Hepatocyte (in vitro differentiated cells): ENCODE results near the gene SH3PXD2A. TPM values are rescaled to one million over a fixed set of nuclear protein-coding genes. Genes with fewer than 3 reads are reported as not detected.

Experiments used
- DNase-seq: peaks from one replicate; pipeline ENCODE4 v3.0.0-alpha.2; 2016; ENCODE audit warnings: low spot score
- H2AFZ ChIP-seq: fragments of 200-600 bp; sonication (generic); 2 replicates; pipeline ENCODE4 v1.6.0; 2016; ENCODE audit warnings: antibody characterized with exemption, mild to moderate bottlenecking
- H3K27ac ChIP-seq: fragments of 200-600 bp; sonication (generic); 2 replicates; pipeline ENCODE4 v1.5.1; 2016; ENCODE audit warnings: mild to moderate bottlenecking
- H3K27me3 ChIP-seq: fragments of 200-600 bp; sonication (generic); 2 replicates; pipeline ENCODE4 v1.6.1; 2016
- H3K36me3 ChIP-seq: fragments of 200-600 bp; sonication (generic); replicated peaks from 2 replicates; pipeline ENCODE4 v1.5.1; 2016; ENCODE audit warnings: low read depth; ENCODE audit not compliant: insufficient read depth
- H3K4me1 ChIP-seq: fragments of 200-600 bp; sonication (generic); 2 replicates; pipeline ENCODE4 v1.5.1; 2016; ENCODE audit warnings: mild to moderate bottlenecking, moderate library complexity; ENCODE audit not compliant: insufficient read depth
- H3K4me2 ChIP-seq: fragments of 200-600 bp; sonication (generic); 2 replicates; pipeline ENCODE4 v1.6.0; 2016
- H3K4me3 ChIP-seq: fragments of 200-600 bp; sonication (generic); 2 replicates; pipeline ENCODE4 v1.5.1; 2016; ENCODE audit warnings: mild to moderate bottlenecking
- H3K79me2 ChIP-seq: fragments of 200-600 bp; sonication (generic); 2 replicates; pipeline ENCODE4 v1.6.0; 2017; ENCODE audit warnings: mild to moderate bottlenecking
- H3K9me2 ChIP-seq: fragments of 200-600 bp; sonication (generic); replicated peaks from 2 replicates; pipeline ENCODE4 v1.6.0; 2017; ENCODE audit warnings: mild to moderate bottlenecking; ENCODE audit not compliant: insufficient read depth
- H3K9me3 ChIP-seq: fragments of 200-600 bp; sonication (generic); 2 replicates; pipeline ENCODE4 v1.5.1; 2016; ENCODE audit warnings: low read depth, mild to moderate bottlenecking
- H4K20me1 ChIP-seq: fragments of 200-600 bp; sonication (generic); 2 replicates; pipeline ENCODE4 v1.6.0; 2016; ENCODE audit warnings: mild to moderate bottlenecking; ENCODE audit not compliant: insufficient read depth, poor library complexity, severe bottlenecking
- EZH2 ChIP-seq: fragments of 200-600 bp; sonication (generic); IDR thresholded peaks from 2 replicates; pipeline ENCODE4 v1.6.1; 2016; ENCODE audit warnings: antibody characterized with exemption, mild to moderate bottlenecking, borderline replicate concordance
- EZH2phosphoT487 ChIP-seq: fragments of 200-600 bp; sonication (generic); IDR thresholded peaks from one replicate; pipeline ENCODE4 v1.6.1; 2018; ENCODE audit warnings: antibody characterized with exemption, mild to moderate bottlenecking, low read depth, moderate library complexity; ENCODE audit not compliant: unreplicated experiment, severe bottlenecking
- WGBS: methylation state at CpG from one replicate; pipeline ENCODE4 v1.1.6; 2016; ENCODE audit warnings: low lambda C conversion rate; ENCODE audit errors: missing lambda C conversion rate; 5-methylcytosine and 5-hydroxymethylcytosine counted together
- polyA plus RNA-seq: library from polyadenylated mRNA; unstranded; fragments of >200 nt; fragmentation: Nextera tagmentation; extraction: Ambion mirVana; gene quantifications from 2 replicates; pipeline ENCODE4 v1.2.1, GENCODE V29; 2016
- total RNA-seq: library from RNA; depleted of rRNA; stranded (reverse); fragments of >200 nt; gene quantifications from 2 replicates; pipeline ENCODE4 v1.2.3, GENCODE V29; 2014
- TF ChIP-seq, protein P1 (sequence below): fragments of 200-600 bp; sonication (generic); IDR thresholded peaks from 2 replicates; pipeline ENCODE4 v1.5.1; 2016; ENCODE audit warnings: antibody characterized with exemption, mild to moderate bottlenecking; ENCODE audit not compliant: poor library complexity

SH3PXD2A gene
- total and polyA plus RNA-seq, 2 experiments from 2014 or later, result 8.4 to 13.6 TPM

- H3K27me3 ChIP-seq, result no peaks in the 10 kb centered on the region
- 89% methylated on average over 7 of the region's 7 CpGs for WGBS
- no peak overlapping the region for H3K4me2 ChIP-seq
- H3K9me3 ChIP-seq, result no peaks in the 10 kb centered on the region
- no peaks in the 10 kb centered on the region for H3K36me3 ChIP-seq
- no peaks in the 10 kb centered on the region for H3K9me2 ChIP-seq
- no peaks in the 10 kb centered on the region for H4K20me1 ChIP-seq
- peaks cover 6% of the 10 kb centered on the region for H3K79me2 ChIP-seq
- no peak overlapping the region for H3K27ac ChIP-seq
- H2AFZ ChIP-seq, result no peak overlapping the region
- no peaks in the 10 kb centered on the region for H3K4me1 ChIP-seq
- no peak overlapping the region for H3K4me3 ChIP-seq
- DNase-seq, result no peak
- TF ChIP-seq, protein P1, sequence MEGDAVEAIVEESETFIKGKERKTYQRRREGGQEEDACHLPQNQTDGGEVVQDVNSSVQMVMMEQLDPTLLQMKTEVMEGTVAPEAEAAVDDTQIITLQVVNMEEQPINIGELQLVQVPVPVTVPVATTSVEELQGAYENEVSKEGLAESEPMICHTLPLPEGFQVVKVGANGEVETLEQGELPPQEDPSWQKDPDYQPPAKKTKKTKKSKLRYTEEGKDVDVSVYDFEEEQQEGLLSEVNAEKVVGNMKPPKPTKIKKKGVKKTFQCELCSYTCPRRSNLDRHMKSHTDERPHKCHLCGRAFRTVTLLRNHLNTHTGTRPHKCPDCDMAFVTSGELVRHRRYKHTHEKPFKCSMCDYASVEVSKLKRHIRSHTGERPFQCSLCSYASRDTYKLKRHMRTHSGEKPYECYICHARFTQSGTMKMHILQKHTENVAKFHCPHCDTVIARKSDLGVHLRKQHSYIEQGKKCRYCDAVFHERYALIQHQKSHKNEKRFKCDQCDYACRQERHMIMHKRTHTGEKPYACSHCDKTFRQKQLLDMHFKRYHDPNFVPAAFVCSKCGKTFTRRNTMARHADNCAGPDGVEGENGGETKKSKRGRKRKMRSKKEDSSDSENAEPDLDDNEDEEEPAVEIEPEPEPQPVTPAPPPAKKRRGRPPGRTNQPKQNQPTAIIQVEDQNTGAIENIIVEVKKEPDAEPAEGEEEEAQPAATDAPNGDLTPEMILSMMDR, result no peak
- no peak for TF ChIP-seq EZH2phosphoT487
- no peak for TF ChIP-seq EZH2
Measured at GRCh38 chr10:103751667-103752290, 103.6 kb downstream of the SH3PXD2A start.

DNA sequence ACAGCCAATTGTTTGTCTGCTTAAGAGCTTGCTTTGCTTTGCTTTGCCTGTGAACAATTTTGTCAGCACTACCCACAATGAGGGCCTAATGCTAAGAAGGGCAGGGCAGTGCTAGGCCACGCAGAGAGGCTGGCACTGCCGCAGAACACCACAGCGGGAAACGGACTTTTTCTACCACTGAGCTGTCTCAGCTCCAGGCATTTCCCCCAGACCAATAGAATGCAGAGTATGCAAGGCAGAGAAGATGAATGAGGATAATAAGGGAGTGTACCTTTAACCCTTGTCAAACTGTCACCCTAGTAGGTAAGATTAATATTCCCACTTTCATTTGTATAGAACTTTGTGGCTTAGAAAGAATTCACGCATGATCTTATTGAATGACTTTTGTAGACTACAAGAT, 104.5 kb downstream of the SH3PXD2A start:
- Histone ChIP-seq H3K4me1 (peaks cover 7% of the 10 kb centered on the region), H3K4me2 (no peak overlapping the region), H3K27ac (no peak overlapping the region), H3K79me2 (peaks cover 4% of the 10 kb centered on the region), H3K9me3 (no peaks in the 10 kb centered on the region), H3K9me2 (no peaks in the 10 kb centered on the region), H2AFZ (no peak overlapping the region), H3K4me3 (no peak overlapping the region), H3K27me3 (no peaks in the 10 kb centered on the region), H3K36me3 (no peaks in the 10 kb centered on the region), H4K20me1 (no peaks in the 10 kb centered on the region)
- WGBS, result 78% methylated on average over 5 of the region's 5 CpGs
- no peak for DNase-seq
- TF ChIP-seq, protein P1, result no peak
- no peak for TF ChIP-seq EZH2
- no peak for TF ChIP-seq EZH2phosphoT487

GRCh38 chr10:103749779-103750178, 105.6 kb downstream of the SH3PXD2A start:
- 98% methylated on average over 7 of the region's 7 CpGs for WGBS
- Histone ChIP-seq H3K4me2 (no peak overlapping the region), H3K9me3 (no peaks in the 10 kb centered on the region), H4K20me1 (no peaks in the 10 kb centered on the region), H2AFZ (no peak overlapping the region), H3K4me3 (no peak overlapping the region), H3K79me2 (peaks cover 4% of the 10 kb centered on the region), H3K4me1 (peaks cover 7% of the 10 kb centered on the region), H3K27ac (no peak overlapping the region), H3K9me2 (no peaks in the 10 kb centered on the region), H3K36me3 (no peaks in the 10 kb centered on the region), H3K27me3 (no peaks in the 10 kb centered on the region)
- DNase-seq, result no peak
- TF ChIP-seq, protein P1, result no peak
- TF ChIP-seq EZH2, result no peak
- TF ChIP-seq EZH2phosphoT487, result no peak
